GM23338 (cell line): ENCODE data around the gene CBX2. TPM values are rescaled to one million over a fixed set of nuclear protein-coding genes. Genes with fewer than 3 reads are reported as not detected.

Experiments
- ATAC-seq: fragments of 200-7000 bp; cut with Tn5 transposase; 3 replicates; pipeline ENCODE4 v1.9.1; 2020
- DNase-seq: peaks from one replicate; pipeline ENCODE4 v3.0.0-alpha.2; 2015; ENCODE audit warnings: low spot score
- H2AFZ ChIP-seq: fragments of 200-600 bp; sonication (generic); 2 replicates; pipeline ENCODE4 v1.8.0; 2016; ENCODE audit warnings: antibody characterized with exemption, mild to moderate bottlenecking, moderate library complexity
- H3F3A ChIP-seq: fragments of 200-600 bp; sonication (generic); replicated peaks from 2 replicates; pipeline ENCODE4 v1.8.0; 2017; ENCODE audit warnings: antibody characterized with exemption, mixed run types, low read depth
- H3K27ac ChIP-seq: fragments of 200-600 bp; sonication (generic); 2 replicates; pipeline ENCODE4 v1.6.1; 2016; ENCODE audit warnings: low read depth
- H3K27me3 ChIP-seq: fragments of 200-600 bp; sonication (generic); 2 replicates; pipeline ENCODE4 v1.8.0; 2016; ENCODE audit warnings: mild to moderate bottlenecking, mixed run types, moderate library complexity; ENCODE audit not compliant: insufficient read depth
- H3K36me3 ChIP-seq: fragments of 200-600 bp; sonication (generic); 2 replicates; pipeline ENCODE4 v1.8.0; 2016; ENCODE audit warnings: mild to moderate bottlenecking; ENCODE audit not compliant: insufficient read depth
- H3K4me1 ChIP-seq: fragments of 200-600 bp; sonication (generic); 2 replicates; pipeline ENCODE4 v1.8.0; 2016; ENCODE audit warnings: mild to moderate bottlenecking, moderate library complexity; ENCODE audit not compliant: insufficient read depth
- H3K4me2 ChIP-seq: fragments of 200-600 bp; sonication (generic); 2 replicates; pipeline ENCODE4 v1.7.1; 2017; ENCODE audit warnings: mixed run types
- H3K4me3 ChIP-seq: fragments of 200-600 bp; sonication (generic); 2 replicates; pipeline ENCODE4 v1.6.1; 2016; ENCODE audit warnings: mixed run types
- H3K79me2 ChIP-seq: fragments of 200-600 bp; sonication (generic); replicated peaks from 2 replicates; pipeline ENCODE4 v1.8.0; 2017; ENCODE audit warnings: mild to moderate bottlenecking; ENCODE audit not compliant: insufficient read depth
- H3K9me2 ChIP-seq: fragments of 200-600 bp; sonication (generic); 2 replicates; pipeline ENCODE4 v1.8.0; 2017; ENCODE audit not compliant: insufficient read depth
- H4K20me1 ChIP-seq: fragments of 200-600 bp; sonication (generic); replicated peaks from 2 replicates; pipeline ENCODE4 v1.8.0; 2017; ENCODE audit warnings: mild to moderate bottlenecking; ENCODE audit not compliant: insufficient read depth
- H3K27ac Mint-ChIP-seq: 2 replicates; pipeline ENCODE4 v1.8.0; 2020; ENCODE audit warnings: inconsistent platforms, mild to moderate bottlenecking, moderate library complexity, mixed read lengths
- H3K27me3 Mint-ChIP-seq: 3 replicates; pipeline ENCODE4 v1.8.0; 2022; ENCODE audit warnings: low read depth, mild to moderate bottlenecking, moderate library complexity, mixed read lengths, inconsistent platforms; ENCODE audit not compliant: insufficient read depth, poor library complexity
- H3K36me3 Mint-ChIP-seq: 3 replicates; pipeline ENCODE4 v1.8.0; 2021; ENCODE audit warnings: low read depth, mild to moderate bottlenecking, inconsistent platforms, moderate library complexity, mixed read lengths
- H3K4me1 Mint-ChIP-seq: 3 replicates; pipeline ENCODE4 v1.8.0; 2020; ENCODE audit warnings: mild to moderate bottlenecking, inconsistent platforms, mixed read lengths
- H3K4me3 Mint-ChIP-seq: 3 replicates; pipeline ENCODE4 v1.8.0; 2021; ENCODE audit warnings: moderate library complexity, mild to moderate bottlenecking, inconsistent platforms, mixed read lengths
- H3K9me3 Mint-ChIP-seq: 3 replicates; pipeline ENCODE4 v1.8.0; 2020; ENCODE audit warnings: moderate library complexity, mild to moderate bottlenecking, inconsistent platforms, mixed read lengths
- CREB1 ChIP-seq: fragments of 250-450 bp; sonication (Bioruptor Pico); IDR thresholded peaks from 2 replicates; pipeline ENCODE4 v1.5.0; 2020; ENCODE audit warnings: low read depth, mild to moderate bottlenecking, moderate library complexity
- CTCF ChIP-seq, 2 experiments: fragments of 200-600 bp in 1 of 2; sonication (generic) in 1 of 2; conservative IDR thresholded peaks; 2 replicates each; pipeline versions ENCODE4 v1.5.1 to v1.6.1; 2016 to 2017; ENCODE audit warnings: antibody characterized with exemption in 2 of 2, low read depth in 2 of 2, mild to moderate bottlenecking in 2 of 2, moderate library complexity in 1 of 2
- ETS1 ChIP-seq: IDR thresholded peaks from 2 replicates; pipeline ENCODE4 v1.6.1; 2016; ENCODE audit warnings: antibody characterized with exemption
- JUNB ChIP-seq: IDR thresholded peaks from one replicate; pipeline ENCODE4 v1.6.1; 2016; ENCODE audit warnings: antibody characterized with exemption; ENCODE audit not compliant: unreplicated experiment
- NANOG ChIP-seq: IDR thresholded peaks from 2 replicates; pipeline ENCODE4 v1.6.1; 2016; ENCODE audit warnings: antibody characterized with exemption, borderline replicate concordance
- POLR2AphosphoS5 ChIP-seq: IDR thresholded peaks from 2 replicates; pipeline ENCODE4 v1.6.1; 2016; ENCODE audit warnings: antibody characterized with exemption, low read depth
- STAT1 ChIP-seq: IDR thresholded peaks from one replicate; pipeline ENCODE4 v1.6.1; 2016; ENCODE audit warnings: antibody characterized with exemption; ENCODE audit not compliant: unreplicated experiment
- ZNF331 ChIP-seq: fragments of 250-450 bp; sonication (Bioruptor Pico); IDR thresholded peaks from 2 replicates; pipeline ENCODE4 v1.5.0; 2020; ENCODE audit warnings: low read depth, mild to moderate bottlenecking, moderate library complexity
- ZNF462 ChIP-seq: fragments of 250-450 bp; sonication (Bioruptor Pico); IDR thresholded peaks from 2 replicates; pipeline ENCODE4 v1.5.0; 2020; ENCODE audit warnings: mild to moderate bottlenecking, moderate library complexity
- polyA plus RNA-seq: library from polyadenylated mRNA; unstranded; fragments of >200 nt; fragmentation: Nextera tagmentation; extraction: Ambion mirVana; gene quantifications from 2 replicates; pipeline ENCODE4 v1.2.1, GENCODE V29; 2016
- total RNA-seq: library from RNA; depleted of rRNA; stranded (reverse); fragments of >200 nt; shearing (Covaris generic); gene quantifications from 2 replicates; pipeline ENCODE4 v1.2.3, GENCODE V29; 2014

CBX2 gene
- total and polyA plus RNA-seq, 2 experiments from 2014 or later, result 26.6 to 114 TPM

GRCh38 chr17:79765708-79766107 is 12.2 kb upstream of the CBX2 start (continued):
- TF ChIP-seq ZNF462 (CRISPR knock-in tag) (no peak), JUNB (no peak), NANOG (no peak)

- Histone ChIP-seq H3K36me3 (no peaks in the 10 kb centered on the region), H3K27me3 (no peaks in the 10 kb centered on the region), H3F3A (peaks cover 6% of the 10 kb centered on the region; the same call in 1 of the 2 replicates), H4K20me1 (no peaks in the 10 kb centered on the region), H3K79me2 (no peaks in the 10 kb centered on the region), H2AFZ (no peak overlapping the region), H3K4me2 (no peak overlapping the region), H3K4me3 (no peak overlapping the region), H3K4me1 (no peaks in the 10 kb centered on the region; the same call in 1 of the 2 replicates), H3K9me2 (no peaks in the 10 kb centered on the region), H3K27ac (no peak overlapping the region)
- no peaks in the 10 kb centered on the region for H3K36me3 Mint-ChIP-seq
- H3K9me3 Mint-ChIP-seq, result no peaks in the 10 kb centered on the region; the same call in 2 of the 3 replicates
- ATAC-seq (peak; percentile 49), DNase-seq (no peak)
- no peak overlapping the region for H3K27ac Mint-ChIP-seq
- peaks cover 2% of the 10 kb centered on the region for H3K4me1 Mint-ChIP-seq
- no peak overlapping the region; the same call in 2 of the 3 replicates for H3K4me3 Mint-ChIP-seq
- H3K27me3 Mint-ChIP-seq, result peaks cover 8% of the 10 kb centered on the region
- TF ChIP-seq CTCF (conservative IDR thresholded peaks at IDR 0.05; ENCODE audit: low read depth in 2 of 2), result no peak
- TF ChIP-seq POLR2AphosphoS5, result no peak
- no peak for TF ChIP-seq ETS1
- no peak for TF ChIP-seq STAT1
- no peak for TF ChIP-seq JUNB
- no peak for TF ChIP-seq ZNF331 (CRISPR knock-in tag)
- TF ChIP-seq CREB1 (CRISPR knock-in tag), result no peak
Measured at GRCh38 chr17:79769570-79770506, 8.1 kb upstream of the CBX2 start.
